GM23338 (cell line): ENCODE results near the gene DCLRE1B. TPM values are rescaled to one million over a fixed set of nuclear protein-coding genes. Genes with fewer than 3 reads are reported as not detected.

Source experiments
- ATAC-seq: fragments of 200-7000 bp; cut with Tn5 transposase; 3 replicates; pipeline ENCODE4 v1.9.1; 2020
- DNase-seq: peaks from one replicate; pipeline ENCODE4 v3.0.0-alpha.2; 2015; ENCODE audit warnings: low spot score
- H2AFZ ChIP-seq: fragments of 200-600 bp; sonication (generic); 2 replicates; pipeline ENCODE4 v1.8.0; 2016; ENCODE audit warnings: antibody characterized with exemption, mild to moderate bottlenecking, moderate library complexity
- H3F3A ChIP-seq: fragments of 200-600 bp; sonication (generic); replicated peaks from 2 replicates; pipeline ENCODE4 v1.8.0; 2017; ENCODE audit warnings: antibody characterized with exemption, mixed run types, low read depth
- H3K27ac ChIP-seq: fragments of 200-600 bp; sonication (generic); 2 replicates; pipeline ENCODE4 v1.6.1; 2016; ENCODE audit warnings: low read depth
- H3K27me3 ChIP-seq: fragments of 200-600 bp; sonication (generic); 2 replicates; pipeline ENCODE4 v1.8.0; 2016; ENCODE audit warnings: mild to moderate bottlenecking, mixed run types, moderate library complexity; ENCODE audit not compliant: insufficient read depth
- H3K36me3 ChIP-seq: fragments of 200-600 bp; sonication (generic); 2 replicates; pipeline ENCODE4 v1.8.0; 2016; ENCODE audit warnings: mild to moderate bottlenecking; ENCODE audit not compliant: insufficient read depth
- H3K4me1 ChIP-seq: fragments of 200-600 bp; sonication (generic); 2 replicates; pipeline ENCODE4 v1.8.0; 2016; ENCODE audit warnings: mild to moderate bottlenecking, moderate library complexity; ENCODE audit not compliant: insufficient read depth
- H3K4me2 ChIP-seq: fragments of 200-600 bp; sonication (generic); 2 replicates; pipeline ENCODE4 v1.7.1; 2017; ENCODE audit warnings: mixed run types
- H3K4me3 ChIP-seq: fragments of 200-600 bp; sonication (generic); 2 replicates; pipeline ENCODE4 v1.6.1; 2016; ENCODE audit warnings: mixed run types
- H3K79me2 ChIP-seq: fragments of 200-600 bp; sonication (generic); replicated peaks from 2 replicates; pipeline ENCODE4 v1.8.0; 2017; ENCODE audit warnings: mild to moderate bottlenecking; ENCODE audit not compliant: insufficient read depth
- H3K9me2 ChIP-seq: fragments of 200-600 bp; sonication (generic); 2 replicates; pipeline ENCODE4 v1.8.0; 2017; ENCODE audit not compliant: insufficient read depth
- H4K20me1 ChIP-seq: fragments of 200-600 bp; sonication (generic); replicated peaks from 2 replicates; pipeline ENCODE4 v1.8.0; 2017; ENCODE audit warnings: mild to moderate bottlenecking; ENCODE audit not compliant: insufficient read depth
- H3K27ac Mint-ChIP-seq: 2 replicates; pipeline ENCODE4 v1.8.0; 2020; ENCODE audit warnings: inconsistent platforms, mild to moderate bottlenecking, moderate library complexity, mixed read lengths
- H3K27me3 Mint-ChIP-seq: 3 replicates; pipeline ENCODE4 v1.8.0; 2022; ENCODE audit warnings: low read depth, mild to moderate bottlenecking, moderate library complexity, mixed read lengths, inconsistent platforms; ENCODE audit not compliant: insufficient read depth, poor library complexity
- H3K36me3 Mint-ChIP-seq: 3 replicates; pipeline ENCODE4 v1.8.0; 2021; ENCODE audit warnings: low read depth, mild to moderate bottlenecking, inconsistent platforms, moderate library complexity, mixed read lengths
- H3K4me1 Mint-ChIP-seq: 3 replicates; pipeline ENCODE4 v1.8.0; 2020; ENCODE audit warnings: mild to moderate bottlenecking, inconsistent platforms, mixed read lengths
- H3K4me3 Mint-ChIP-seq: 3 replicates; pipeline ENCODE4 v1.8.0; 2021; ENCODE audit warnings: moderate library complexity, mild to moderate bottlenecking, inconsistent platforms, mixed read lengths
- H3K9me3 Mint-ChIP-seq: 3 replicates; pipeline ENCODE4 v1.8.0; 2020; ENCODE audit warnings: moderate library complexity, mild to moderate bottlenecking, inconsistent platforms, mixed read lengths
- CREB1 ChIP-seq: fragments of 250-450 bp; sonication (Bioruptor Pico); IDR thresholded peaks from 2 replicates; pipeline ENCODE4 v1.5.0; 2020; ENCODE audit warnings: low read depth, mild to moderate bottlenecking, moderate library complexity
- CTCF ChIP-seq, 2 experiments: fragments of 200-600 bp in 1 of 2; sonication (generic) in 1 of 2; conservative IDR thresholded peaks; 2 replicates each; pipeline versions ENCODE4 v1.5.1 to v1.6.1; 2016 to 2017; ENCODE audit warnings: antibody characterized with exemption in 2 of 2, low read depth in 2 of 2, mild to moderate bottlenecking in 2 of 2, moderate library complexity in 1 of 2
- EZH2 ChIP-seq: fragments of 200-600 bp; sonication (generic); IDR thresholded peaks from one replicate; pipeline ENCODE4 v1.8.0; 2017; ENCODE audit warnings: antibody characterized with exemption, mild to moderate bottlenecking, low read depth; ENCODE audit not compliant: unreplicated experiment
- EZH2phosphoT487 ChIP-seq: fragments of 200-600 bp; sonication (generic); IDR thresholded peaks from one replicate; pipeline ENCODE4 v1.8.1; 2018; ENCODE audit warnings: antibody characterized with exemption; ENCODE audit not compliant: unreplicated experiment
- JUNB ChIP-seq: IDR thresholded peaks from one replicate; pipeline ENCODE4 v1.6.1; 2016; ENCODE audit warnings: antibody characterized with exemption; ENCODE audit not compliant: unreplicated experiment
- NANOG ChIP-seq: IDR thresholded peaks from 2 replicates; pipeline ENCODE4 v1.6.1; 2016; ENCODE audit warnings: antibody characterized with exemption, borderline replicate concordance
- POLR2AphosphoS5 ChIP-seq: IDR thresholded peaks from 2 replicates; pipeline ENCODE4 v1.6.1; 2016; ENCODE audit warnings: antibody characterized with exemption, low read depth
- STAT1 ChIP-seq: IDR thresholded peaks from one replicate; pipeline ENCODE4 v1.6.1; 2016; ENCODE audit warnings: antibody characterized with exemption; ENCODE audit not compliant: unreplicated experiment
- ZNF114 ChIP-seq: fragments of 250-450 bp; sonication (Bioruptor Pico); IDR thresholded peaks from 2 replicates; pipeline ENCODE4 v1.5.0; 2020; ENCODE audit warnings: mild to moderate bottlenecking, moderate library complexity
- ZNF331 ChIP-seq: fragments of 250-450 bp; sonication (Bioruptor Pico); IDR thresholded peaks from 2 replicates; pipeline ENCODE4 v1.5.0; 2020; ENCODE audit warnings: low read depth, mild to moderate bottlenecking, moderate library complexity
- polyA plus RNA-seq: library from polyadenylated mRNA; unstranded; fragments of >200 nt; fragmentation: Nextera tagmentation; extraction: Ambion mirVana; gene quantifications from 2 replicates; pipeline ENCODE4 v1.2.1, GENCODE V29; 2016
- total RNA-seq: library from RNA; depleted of rRNA; stranded (reverse); fragments of >200 nt; shearing (Covaris generic); gene quantifications from 2 replicates; pipeline ENCODE4 v1.2.3, GENCODE V29; 2014
- TF ChIP-seq, protein P1 (sequence below): IDR thresholded peaks from one replicate; pipeline ENCODE4 v1.6.1; 2018; ENCODE audit warnings: antibody characterized with exemption; ENCODE audit not compliant: unreplicated experiment
- TF ChIP-seq, protein P2 (sequence below): IDR thresholded peaks from 2 replicates; pipeline ENCODE4 v1.6.1; 2016; ENCODE audit warnings: antibody characterized with exemption
- TF ChIP-seq, protein P3 (sequence below): fragments of 250-450 bp; sonication (Bioruptor Pico); IDR thresholded peaks from 2 replicates; pipeline ENCODE4 v1.5.0; 2020; ENCODE audit warnings: mild to moderate bottlenecking, moderate library complexity

The DCLRE1B gene
- total and polyA plus RNA-seq, 2 experiments from 2014 or later: 6.3 to 9.7 TPM

GRCh38 chr1:113928187-113928930, 23.2 kb downstream of the DCLRE1B start:
- Histone ChIP-seq H3K4me3 (peak overlapping the region; percentile 97), H3K9me2 (no peaks in the 10 kb centered on the region), H3K79me2 (peaks cover 35% of the 10 kb centered on the region), H3K27me3 (peaks cover under 1% of the 10 kb centered on the region; the same call in 1 of the 2 replicates), H3K4me1 (peaks cover 25% of the 10 kb centered on the region), H3F3A (0 out of 2 replicates have a peak, but pooled peaks cover 8% of the 10 kb centered on the region), H4K20me1 (peaks cover 5% of the 10 kb centered on the region; the same call in 1 of the 2 replicates), H3K27ac (no peak overlapping the region), H3K36me3 (no peaks in the 10 kb centered on the region), H3K4me2 (peak overlapping the region; percentile 89), H2AFZ (peak overlapping the region; percentile 100)
- Mint-ChIP-seq H3K27me3 (peaks cover 5% of the 10 kb centered on the region), H3K36me3 (no peaks in the 10 kb centered on the region; the same call in 2 of the 3 replicates), H3K4me1 (peaks cover 25% of the 10 kb centered on the region), H3K27ac (no peak overlapping the region), H3K4me3 (peak overlapping the region; percentile 94), H3K9me3 (no peaks in the 10 kb centered on the region)
- DNase-seq: no peak
- no peak for ATAC-seq
- no peak for TF ChIP-seq ZNF331 (CRISPR knock-in tag)
- no peak for TF ChIP-seq CREB1 (CRISPR knock-in tag)
- no peak for TF ChIP-seq EZH2
- no peak for TF ChIP-seq CTCF (conservative IDR thresholded peaks at IDR 0.05; ENCODE audit: low read depth in 2 of 2)
- no peak for TF ChIP-seq STAT1
- no peak for TF ChIP-seq EZH2phosphoT487
- TF ChIP-seq, protein P1, sequence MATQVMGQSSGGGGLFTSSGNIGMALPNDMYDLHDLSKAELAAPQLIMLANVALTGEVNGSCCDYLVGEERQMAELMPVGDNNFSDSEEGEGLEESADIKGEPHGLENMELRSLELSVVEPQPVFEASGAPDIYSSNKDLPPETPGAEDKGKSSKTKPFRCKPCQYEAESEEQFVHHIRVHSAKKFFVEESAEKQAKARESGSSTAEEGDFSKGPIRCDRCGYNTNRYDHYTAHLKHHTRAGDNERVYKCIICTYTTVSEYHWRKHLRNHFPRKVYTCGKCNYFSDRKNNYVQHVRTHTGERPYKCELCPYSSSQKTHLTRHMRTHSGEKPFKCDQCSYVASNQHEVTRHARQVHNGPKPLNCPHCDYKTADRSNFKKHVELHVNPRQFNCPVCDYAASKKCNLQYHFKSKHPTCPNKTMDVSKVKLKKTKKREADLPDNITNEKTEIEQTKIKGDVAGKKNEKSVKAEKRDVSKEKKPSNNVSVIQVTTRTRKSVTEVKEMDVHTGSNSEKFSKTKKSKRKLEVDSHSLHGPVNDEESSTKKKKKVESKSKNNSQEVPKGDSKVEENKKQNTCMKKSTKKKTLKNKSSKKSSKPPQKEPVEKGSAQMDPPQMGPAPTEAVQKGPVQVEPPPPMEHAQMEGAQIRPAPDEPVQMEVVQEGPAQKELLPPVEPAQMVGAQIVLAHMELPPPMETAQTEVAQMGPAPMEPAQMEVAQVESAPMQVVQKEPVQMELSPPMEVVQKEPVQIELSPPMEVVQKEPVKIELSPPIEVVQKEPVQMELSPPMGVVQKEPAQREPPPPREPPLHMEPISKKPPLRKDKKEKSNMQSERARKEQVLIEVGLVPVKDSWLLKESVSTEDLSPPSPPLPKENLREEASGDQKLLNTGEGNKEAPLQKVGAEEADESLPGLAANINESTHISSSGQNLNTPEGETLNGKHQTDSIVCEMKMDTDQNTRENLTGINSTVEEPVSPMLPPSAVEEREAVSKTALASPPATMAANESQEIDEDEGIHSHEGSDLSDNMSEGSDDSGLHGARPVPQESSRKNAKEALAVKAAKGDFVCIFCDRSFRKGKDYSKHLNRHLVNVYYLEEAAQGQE: no peak
- TF ChIP-seq, protein P2, sequence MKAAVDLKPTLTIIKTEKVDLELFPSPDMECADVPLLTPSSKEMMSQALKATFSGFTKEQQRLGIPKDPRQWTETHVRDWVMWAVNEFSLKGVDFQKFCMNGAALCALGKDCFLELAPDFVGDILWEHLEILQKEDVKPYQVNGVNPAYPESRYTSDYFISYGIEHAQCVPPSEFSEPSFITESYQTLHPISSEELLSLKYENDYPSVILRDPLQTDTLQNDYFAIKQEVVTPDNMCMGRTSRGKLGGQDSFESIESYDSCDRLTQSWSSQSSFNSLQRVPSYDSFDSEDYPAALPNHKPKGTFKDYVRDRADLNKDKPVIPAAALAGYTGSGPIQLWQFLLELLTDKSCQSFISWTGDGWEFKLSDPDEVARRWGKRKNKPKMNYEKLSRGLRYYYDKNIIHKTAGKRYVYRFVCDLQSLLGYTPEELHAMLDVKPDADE: no peak
- TF ChIP-seq JUNB: no peak
- TF ChIP-seq NANOG: no peak
- TF ChIP-seq, protein P3, sequence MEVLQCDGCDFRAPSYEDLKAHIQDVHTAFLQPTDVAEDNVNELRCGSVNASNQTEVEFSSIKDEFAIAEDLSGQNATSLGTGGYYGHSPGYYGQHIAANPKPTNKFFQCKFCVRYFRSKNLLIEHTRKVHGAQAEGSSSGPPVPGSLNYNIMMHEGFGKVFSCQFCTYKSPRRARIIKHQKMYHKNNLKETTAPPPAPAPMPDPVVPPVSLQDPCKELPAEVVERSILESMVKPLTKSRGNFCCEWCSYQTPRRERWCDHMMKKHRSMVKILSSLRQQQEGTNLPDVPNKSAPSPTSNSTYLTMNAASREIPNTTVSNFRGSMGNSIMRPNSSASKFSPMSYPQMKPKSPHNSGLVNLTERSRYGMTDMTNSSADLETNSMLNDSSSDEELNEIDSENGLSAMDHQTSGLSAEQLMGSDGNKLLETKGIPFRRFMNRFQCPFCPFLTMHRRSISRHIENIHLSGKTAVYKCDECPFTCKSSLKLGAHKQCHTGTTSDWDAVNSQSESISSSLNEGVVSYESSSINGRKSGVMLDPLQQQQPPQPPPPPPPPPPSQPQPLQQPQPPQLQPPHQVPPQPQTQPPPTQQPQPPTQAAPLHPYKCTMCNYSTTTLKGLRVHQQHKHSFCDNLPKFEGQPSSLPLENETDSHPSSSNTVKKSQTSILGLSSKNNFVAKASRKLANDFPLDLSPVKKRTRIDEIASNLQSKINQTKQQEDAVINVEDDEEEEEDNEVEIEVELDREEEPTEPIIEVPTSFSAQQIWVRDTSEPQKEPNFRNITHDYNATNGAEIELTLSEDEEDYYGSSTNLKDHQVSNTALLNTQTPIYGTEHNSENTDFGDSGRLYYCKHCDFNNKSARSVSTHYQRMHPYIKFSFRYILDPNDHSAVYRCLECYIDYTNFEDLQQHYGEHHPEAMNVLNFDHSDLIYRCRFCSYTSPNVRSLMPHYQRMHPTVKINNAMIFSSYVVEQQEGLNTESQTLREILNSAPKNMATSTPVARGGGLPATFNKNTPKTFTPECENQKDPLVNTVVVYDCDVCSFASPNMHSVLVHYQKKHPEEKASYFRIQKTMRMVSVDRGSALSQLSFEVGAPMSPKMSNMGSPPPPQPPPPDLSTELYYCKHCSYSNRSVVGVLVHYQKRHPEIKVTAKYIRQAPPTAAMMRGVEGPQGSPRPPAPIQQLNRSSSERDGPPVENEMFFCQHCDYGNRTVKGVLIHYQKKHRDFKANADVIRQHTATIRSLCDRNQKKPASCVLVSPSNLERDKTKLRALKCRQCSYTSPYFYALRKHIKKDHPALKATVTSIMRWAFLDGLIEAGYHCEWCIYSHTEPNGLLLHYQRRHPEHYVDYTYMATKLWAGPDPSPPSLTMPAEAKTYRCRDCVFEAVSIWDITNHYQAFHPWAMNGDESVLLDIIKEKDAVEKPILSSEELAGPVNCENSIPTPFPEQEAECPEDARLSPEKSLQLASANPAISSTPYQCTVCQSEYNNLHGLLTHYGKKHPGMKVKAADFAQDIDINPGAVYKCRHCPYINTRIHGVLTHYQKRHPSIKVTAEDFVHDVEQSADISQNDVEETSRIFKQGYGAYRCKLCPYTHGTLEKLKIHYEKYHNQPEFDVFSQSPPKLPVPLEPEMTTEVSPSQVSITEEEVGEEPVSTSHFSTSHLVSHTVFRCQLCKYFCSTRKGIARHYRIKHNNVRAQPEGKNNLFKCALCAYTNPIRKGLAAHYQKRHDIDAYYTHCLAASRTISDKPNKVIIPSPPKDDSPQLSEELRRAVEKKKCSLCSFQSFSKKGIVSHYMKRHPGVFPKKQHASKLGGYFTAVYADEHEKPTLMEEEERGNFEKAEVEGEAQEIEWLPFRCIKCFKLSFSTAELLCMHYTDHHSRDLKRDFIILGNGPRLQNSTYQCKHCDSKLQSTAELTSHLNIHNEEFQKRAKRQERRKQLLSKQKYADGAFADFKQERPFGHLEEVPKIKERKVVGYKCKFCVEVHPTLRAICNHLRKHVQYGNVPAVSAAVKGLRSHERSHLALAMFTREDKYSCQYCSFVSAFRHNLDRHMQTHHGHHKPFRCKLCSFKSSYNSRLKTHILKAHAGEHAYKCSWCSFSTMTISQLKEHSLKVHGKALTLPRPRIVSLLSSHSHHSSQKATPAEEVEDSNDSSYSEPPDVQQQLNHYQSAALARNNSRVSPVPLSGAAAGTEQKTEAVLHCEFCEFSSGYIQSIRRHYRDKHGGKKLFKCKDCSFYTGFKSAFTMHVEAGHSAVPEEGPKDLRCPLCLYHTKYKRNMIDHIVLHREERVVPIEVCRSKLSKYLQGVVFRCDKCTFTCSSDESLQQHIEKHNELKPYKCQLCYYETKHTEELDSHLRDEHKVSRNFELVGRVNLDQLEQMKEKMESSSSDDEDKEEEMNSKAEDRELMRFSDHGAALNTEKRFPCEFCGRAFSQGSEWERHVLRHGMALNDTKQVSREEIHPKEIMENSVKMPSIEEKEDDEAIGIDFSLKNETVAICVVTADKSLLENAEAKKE (CRISPR knock-in tag): no peak
- no peak for TF ChIP-seq ZNF114 (CRISPR knock-in tag)
- no peak for TF ChIP-seq POLR2AphosphoS5
